H1 (cell line): ENCODE measurements around the gene SGK1. TPM values are rescaled to one million over a fixed set of nuclear protein-coding genes. Genes with fewer than 3 reads are reported as not detected.

Source experiments
- CTCF ChIA-PET: fragments of 300-600 bp; sonication (Branson Sonifier 250); formaldehyde crosslinking; loops from one replicate; lab custom pipeline; 2021; ENCODE audit not compliant: partially characterized antibody; lab: Charles Lee
- POLR2A ChIA-PET: fragments of 300-600 bp; sonication (Branson Sonifier 250); formaldehyde crosslinking; loops from one replicate; lab custom pipeline; 2021; ENCODE audit warnings: inconsistent platforms; ENCODE audit not compliant: partially characterized antibody; lab: Charles Lee
- DNase-seq, 2 experiments: peaks; one replicate each; pipeline versions ENCODE4 v3.0.0 to v3.0.0-alpha.2; 2010 to 2022; ENCODE audit warnings: low spot score in 2 of 2, low read depth in 1 of 2, mixed read lengths in 1 of 2
- FAIRE-seq: peaks from 2 replicates; lab custom pipeline; 2011; peaks lifted over from hg19 to GRCh38; lab: Jason Lieb, UNC
- H2AFZ ChIP-seq: 2 replicates; pipeline ENCODE4 v1.8.1; 2012; ENCODE audit warnings: low read length, inconsistent platforms
- H2AK5ac ChIP-seq: 2 replicates; pipeline ENCODE4 v1.6.1; 2013; ENCODE audit warnings: low read depth, low read length
- H2BK120ac ChIP-seq: replicated peaks from 2 replicates; pipeline ENCODE3; 2013; ENCODE audit warnings: low read depth, low read length, inconsistent platforms
- H2BK12ac ChIP-seq: 2 replicates; pipeline ENCODE4 v1.6.1; 2013; ENCODE audit warnings: low read depth, low read length
- H2BK15ac ChIP-seq: 2 replicates; pipeline ENCODE4 v1.6.1; 2013; ENCODE audit warnings: low read length
- H2BK20ac ChIP-seq: 2 replicates; pipeline ENCODE4 v1.6.1; 2013; ENCODE audit warnings: low read length
- H2BK5ac ChIP-seq: 2 replicates; pipeline ENCODE4 v1.6.1; 2013; ENCODE audit warnings: low read depth, low read length
- H3K14ac ChIP-seq: 2 replicates; pipeline ENCODE4 v1.6.1; 2013; ENCODE audit warnings: inconsistent platforms; ENCODE audit not compliant: insufficient read length
- H3K18ac ChIP-seq: 2 replicates; pipeline ENCODE4 v1.6.1; 2013; ENCODE audit warnings: low read length; ENCODE audit errors: extremely low read depth
- H3K23ac ChIP-seq: 2 replicates; pipeline ENCODE4 v1.6.1; 2013; ENCODE audit warnings: inconsistent platforms; ENCODE audit not compliant: insufficient read length
- H3K23me2 ChIP-seq: 2 replicates; pipeline ENCODE4 v1.6.1; 2013; ENCODE audit warnings: low read depth, low read length
- H3K27ac ChIP-seq: 2 replicates; pipeline ENCODE4 v1.6.1; 2011; ENCODE audit warnings: low read depth, low read length, inconsistent platforms
- H3K27me3 ChIP-seq, 4 experiments: replicated peaks in 1 of 4; 1 replicate in 1 of 4; 2 replicates in 3 of 4; pipeline versions ENCODE4 v1.6.1 to v1.8.1; 2011 to 2013; ENCODE audit warnings: low read length in 3 of 4, mild to moderate bottlenecking in 3 of 4, inconsistent platforms in 2 of 4, mixed read lengths in 2 of 4, moderate library complexity in 1 of 4; ENCODE audit not compliant: control insufficient read depth in 3 of 4, insufficient read depth in 3 of 4; ENCODE audit errors: extremely low read depth in 1 of 4
- H3K36me3 ChIP-seq, 4 experiments: 2 replicates each; pipeline versions ENCODE4 v1.6.1 to v1.8.1; 2011 to 2013; ENCODE audit warnings: mild to moderate bottlenecking in 4 of 4, low read length in 3 of 4, moderate library complexity in 2 of 4, control low read depth in 1 of 4, inconsistent platforms in 1 of 4; ENCODE audit not compliant: insufficient read depth in 4 of 4, control insufficient read depth in 2 of 4
- H3K4ac ChIP-seq: replicated peaks from 2 replicates; pipeline ENCODE3; 2013; ENCODE audit warnings: low read length, low read depth, mixed read lengths, inconsistent platforms; ENCODE audit not compliant: insufficient read length
- H3K4me1 ChIP-seq, 4 experiments: replicated peaks in 1 of 4; 1 replicate in 1 of 4; 2 replicates in 3 of 4; pipeline versions ENCODE4 v1.6.1 to v1.8.1; 2011 to 2013; ENCODE audit warnings: low read length in 3 of 4, inconsistent platforms in 2 of 4, mixed read lengths in 1 of 4; ENCODE audit not compliant: insufficient read depth in 4 of 4, control insufficient read depth in 3 of 4
- H3K4me2 ChIP-seq, 2 experiments: 2 replicates each; pipeline versions ENCODE4 v1.6.1 to v1.8.1; 2011 to 2013; ENCODE audit warnings: low read depth in 2 of 2, low read length in 2 of 2, control low read depth in 1 of 2, inconsistent platforms in 1 of 2, mild to moderate bottlenecking in 1 of 2; ENCODE audit not compliant: insufficient read depth in 1 of 2
- H3K4me3 ChIP-seq, 4 experiments: fragments of 200-600, 300-600 bp in 1 of 4; sonication (generic), shearing (Covaris generic), sonication (Bioruptor Twin) in 1 of 4; 2 replicates each; pipeline versions ENCODE4 v1.5.1 to v1.8.1; 2011 to 2016; ENCODE audit warnings: low read length in 4 of 4, low read depth in 3 of 4, control low read depth in 2 of 4, inconsistent platforms in 2 of 4, mild to moderate bottlenecking in 2 of 4, mixed read lengths in 1 of 4, moderate library complexity in 1 of 4; ENCODE audit not compliant: insufficient read depth in 2 of 4; ENCODE audit errors: extremely low read depth in 1 of 4
- H3K56ac ChIP-seq: replicated peaks from 2 replicates; pipeline ENCODE3; 2013; ENCODE audit warnings: low read depth, mild to moderate bottlenecking, mixed read lengths, low read length, inconsistent platforms; ENCODE audit not compliant: insufficient read length
- H3K79me1 ChIP-seq: 2 replicates; pipeline ENCODE4 v1.6.1; 2013; ENCODE audit warnings: low read depth, low read length, control low read depth
- H3K79me2 ChIP-seq, 2 experiments: 2 replicates each; pipeline versions ENCODE4 v1.6.1 to v1.8.1; 2012 to 2013; ENCODE audit warnings: low read length in 2 of 2, mild to moderate bottlenecking in 2 of 2, inconsistent platforms in 1 of 2; ENCODE audit not compliant: insufficient read depth in 2 of 2, control insufficient read depth in 1 of 2
- H3K9ac ChIP-seq, 4 experiments: replicated peaks in 1 of 4; 1 replicate in 1 of 4; 2 replicates in 3 of 4; pipeline versions ENCODE4 v1.6.1 to v1.8.1; 2011 to 2013; ENCODE audit warnings: low read depth in 3 of 4, low read length in 3 of 4, control low read depth in 2 of 4, mild to moderate bottlenecking in 2 of 4, moderate library complexity in 2 of 4, inconsistent platforms in 1 of 4; ENCODE audit errors: extremely low read depth in 1 of 4
- H3K9me3 ChIP-seq, 2 experiments: 2 replicates each; pipeline versions ENCODE4 v1.6.1 to v1.8.1; 2012 to 2013; ENCODE audit warnings: mild to moderate bottlenecking in 2 of 2, moderate library complexity in 2 of 2, control low read depth in 1 of 2, inconsistent platforms in 1 of 2, low read depth in 1 of 2, low read length in 1 of 2, mixed read lengths in 1 of 2; ENCODE audit not compliant: insufficient read depth in 2 of 2
- H4K20me1 ChIP-seq, 2 experiments: replicated peaks in 1 of 2; 2 replicates each; pipeline versions ENCODE3 to v1.8.1; 2011 to 2013; ENCODE audit warnings: inconsistent platforms in 2 of 2, low read length in 2 of 2, mild to moderate bottlenecking in 1 of 2; ENCODE audit not compliant: insufficient read depth in 2 of 2, control insufficient read depth in 1 of 2
- H4K5ac ChIP-seq: 2 replicates; pipeline ENCODE4 v1.6.1; 2013; ENCODE audit warnings: low read length, low read depth, mixed read lengths, inconsistent platforms; ENCODE audit not compliant: insufficient read length
- H4K8ac ChIP-seq: 2 replicates; pipeline ENCODE4 v1.8.0; 2013; ENCODE audit warnings: mild to moderate bottlenecking, moderate library complexity, low read length, inconsistent platforms; ENCODE audit not compliant: insufficient read depth; ENCODE audit errors: extremely low read depth
- H4K91ac ChIP-seq: replicated peaks from 2 replicates; pipeline ENCODE3; 2013; ENCODE audit warnings: low read length, mixed read lengths, inconsistent platforms; ENCODE audit not compliant: insufficient read length
- CEBPB ChIP-seq: IDR thresholded peaks from 2 replicates; pipeline ENCODE4 v1.6.1; 2012; ENCODE audit warnings: low read depth, low read length
- KDM5A ChIP-seq: fragments of 200-600 bp; IDR thresholded peaks from 2 replicates; pipeline ENCODE4 v1.7.1; 2012; ENCODE audit warnings: mild to moderate bottlenecking, low read length, inconsistent platforms, mixed read lengths
- MAX ChIP-seq: IDR thresholded peaks from 2 replicates; pipeline ENCODE4 v1.6.1; 2012; ENCODE audit warnings: inconsistent platforms
- RBBP5 ChIP-seq: IDR thresholded peaks from 2 replicates; pipeline ENCODE4 v1.7.1; 2012; ENCODE audit warnings: low read depth, mild to moderate bottlenecking, inconsistent platforms, low read length, moderate library complexity, borderline replicate concordance
- TAF1 ChIP-seq: IDR thresholded peaks from 2 replicates; pipeline ENCODE4 v1.6.1; 2011; ENCODE audit warnings: mild to moderate bottlenecking, low read depth, low read length
- ZNF274 ChIP-seq: IDR thresholded peaks from 2 replicates; pipeline ENCODE4 v1.7.0; 2012; ENCODE audit warnings: low read length, borderline replicate concordance; ENCODE audit errors: extremely low read depth
- WGBS, 2 experiments: shearing (Covaris generic) in 1 of 2; methylation state at CpG; one replicate each; pipeline versions ENCODE4 v1.1.6 to v1.1.7; 2013 to 2015; ENCODE audit warnings: low lambda C conversion rate in 2 of 2, mixed read lengths in 2 of 2, inconsistent platforms in 1 of 2, low coverage in 1 of 2, missing lambda C conversion rate in 1 of 2; ENCODE audit not compliant: insufficient replicate concordance in 2 of 2, insufficient coverage in 1 of 2, insufficient read length in 1 of 2; ENCODE audit errors: extremely low coverage in 1 of 2, missing lambda C conversion rate in 1 of 2; 5-methylcytosine and 5-hydroxymethylcytosine counted together
- polyA plus RNA-seq, 7 experiments: library from polyadenylated mRNA; depleted of rRNA in 3 of 7; stranded (reverse) in 5 of 7; unstranded in 2 of 7; fragments of >200 nt in 5 of 7; fragments of 200-250 nt in 2 of 7; gene quantifications; 1 replicate in 5 of 7; 2 replicates in 1 of 7; 4 replicates in 1 of 7; pipeline versions ENCODE4 v1.2.1 to v1.2.3, GENCODE V29; 2011 to 2013; ENCODE audit warnings: missing spikeins in 2 of 7, mixed read lengths in 2 of 7
- total RNA-seq: library from RNA; stranded (reverse); fragmentation: NEBNext Ultra II Directional; extraction: Animal tissue kit (Norgen Biotek cat#: 25700); gene quantifications from 2 replicates; pipeline ENCODE4 v1.2.1, GENCODE V29; 2021

SGK1 gene
- total and polyA plus RNA-seq, 2 of the 8 experiments (the other 6 are each of a cell fraction or from before 2014, with no cell fraction given): 14.5 to 18.4 TPM

- Histone ChIP-seq H2AFZ (no peak overlapping the region), H3K18ac (no peak overlapping the region), H2BK15ac (no peak overlapping the region), H4K8ac (no peak overlapping the region), H3K4me1 (no peaks in the 10 kb centered on the region), H2AK5ac (no peak overlapping the region), H3K27ac (no peak overlapping the region), H2BK20ac (no peak overlapping the region), H3K79me2 (no peaks in the 10 kb centered on the region), H3K23ac (no peak overlapping the region), H3K27me3 (no peaks in the 10 kb centered on the region), H4K20me1 (no peaks in the 10 kb centered on the region), H3K4ac (no peak overlapping the region), H2BK120ac (no peak overlapping the region), H3K79me1 (no peaks in the 10 kb centered on the region), H3K9ac (no peak overlapping the region)
- no peak for FAIRE-seq
- WGBS, 2 experiments: 95% methylated on average over 3 of the region's 3 CpGs; no CpG with 5 or more reads in 1 of the 2 experiments
- TF ChIP-seq ZNF274 (no peak), CEBPB (no peak), RBBP5 (no peak), KDM5A (no peak), TAF1 (no peak), MAX (no peak)
- TF ChIP-seq, all 59 proteins: peak for 0
- Histone ChIP-seq H2BK5ac (no peak overlapping the region), H3K36me3 (no peaks in the 10 kb centered on the region), H2BK12ac (no peak overlapping the region), H3K4me3 (no peak overlapping the region), H3K56ac (no peak overlapping the region), H3K14ac (no peak overlapping the region), H3K4me2 (no peak overlapping the region), H4K5ac (no peak overlapping the region), H4K91ac (no peak overlapping the region), H3K9me3 (no peaks in the 10 kb centered on the region), H3K23me2 (no peaks in the 10 kb centered on the region; the same call in 1 of the 2 replicates)
- CTCF ChIA-PET: interaction anchor here (0.7 to 1.6 kb wide), 6 partner anchors 9 to 341 kb away, joined by 3 to 5 read pairs (median 4); no protein-coding TSS in a partner anchor
- POLR2A ChIA-PET: interaction anchor here (0.6 kb wide), 1 partner anchor 247 kb away, joined by 4 read pairs; no protein-coding TSS in a partner anchor
- DNase-seq: no peak
Measured at GRCh38 chr6:134299236-134299635, 18.7 kb downstream of the SGK1 start.
